ENCODE results near the gene NKAIN2.

Gene NKAIN2

DNA sequence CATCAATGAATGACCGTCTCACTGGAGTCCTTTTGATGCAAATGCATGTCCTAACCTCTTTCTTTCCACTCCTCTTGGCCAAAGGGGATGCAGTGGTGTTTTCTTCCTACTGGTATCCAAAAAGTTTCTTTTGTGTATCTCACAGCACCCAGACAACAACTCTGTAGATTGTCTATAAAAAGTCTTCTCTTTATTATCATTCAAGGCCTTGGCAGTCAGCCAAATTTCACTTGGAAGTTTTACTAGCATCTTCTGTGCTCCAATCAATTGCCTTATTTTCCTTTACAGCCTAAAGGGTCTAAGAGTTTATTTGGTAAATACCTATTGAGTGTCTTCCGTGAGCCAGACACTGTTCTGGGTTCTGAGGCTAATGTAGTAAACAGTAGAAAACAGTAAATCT is 1008.4 kb downstream of the NKAIN2 start:
- Histone ChIP-seq H3K27me3 (no peaks in the 10 kb centered on the region), H4K20me1 (no peaks in the 10 kb centered on the region), H3K9me3 (no peaks in the 10 kb centered on the region), H3K9ac (no peak overlapping the region), H3K4me2 (no peak overlapping the region), H3K36me3 (no peaks in the 10 kb centered on the region), H3K27ac (no peak overlapping the region), H3K4me3 (no peak overlapping the region), H3K4me1 (no peaks in the 10 kb centered on the region)
- TF ChIP-seq Cebpa-rat (IDR thresholded peaks at IDR 0.05): no peak

DNA sequence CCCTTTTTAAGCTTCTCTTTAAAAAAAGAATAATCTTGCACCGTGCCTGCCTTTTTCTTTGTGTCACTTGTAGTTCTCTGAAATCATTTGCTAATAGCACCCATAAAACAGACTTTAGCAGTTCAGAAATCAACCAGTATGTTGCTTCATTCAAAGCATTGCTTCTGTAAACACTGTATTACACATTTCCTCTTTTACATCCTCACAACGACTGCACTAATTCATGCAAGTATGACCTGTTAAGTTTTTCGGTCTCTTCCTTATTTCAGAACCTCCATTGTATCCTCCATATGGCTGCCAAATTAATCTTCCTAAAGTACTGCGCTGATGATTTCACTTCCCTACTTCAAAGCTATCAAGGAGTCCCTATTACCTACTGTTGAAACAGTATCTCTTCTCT is 1015.7 kb downstream of the NKAIN2 start:
- H3K27me3 ChIP-seq: no peaks in the 10 kb centered on the region
- no peaks in the 10 kb centered on the region for H4K20me1 ChIP-seq
- H3K4me2 ChIP-seq: no peak overlapping the region
- no peak overlapping the region for H3K27ac ChIP-seq
- no peaks in the 10 kb centered on the region for H3K4me1 ChIP-seq
- H3K36me3 ChIP-seq: no peaks in the 10 kb centered on the region
- no peaks in the 10 kb centered on the region for H3K9me3 ChIP-seq
- no peak for TF ChIP-seq Cebpa-rat (IDR thresholded peaks at IDR 0.05)
- no peak overlapping the region for H3K4me3 ChIP-seq
- H3K9ac ChIP-seq: no peak overlapping the region

DNA sequence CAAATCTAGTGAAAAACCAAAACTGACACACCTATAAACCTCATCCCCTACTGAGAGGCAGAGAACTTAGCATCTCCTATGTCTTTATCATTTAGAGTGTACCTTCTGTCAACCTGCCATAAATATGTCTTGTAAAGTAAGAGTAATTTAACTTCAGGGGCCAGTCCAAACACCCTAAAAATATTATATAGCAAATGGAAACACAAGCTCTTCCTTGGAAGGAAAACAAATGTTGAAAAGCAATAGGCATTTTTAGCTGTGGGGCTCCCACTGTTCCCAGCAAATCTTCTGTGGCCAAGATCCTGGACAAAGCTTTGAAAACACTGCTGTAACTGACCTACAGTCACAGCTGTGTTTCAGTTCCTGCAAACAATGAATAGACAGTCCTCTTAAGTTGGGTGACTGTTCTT is 1018.5 kb downstream of the NKAIN2 start:
- Histone ChIP-seq H3K9ac (no peak overlapping the region), H3K4me2 (no peak overlapping the region), H3K9me3 (no peaks in the 10 kb centered on the region), H3K27me3 (no peaks in the 10 kb centered on the region), H4K20me1 (no peaks in the 10 kb centered on the region), H3K27ac (no peak overlapping the region), H3K36me3 (no peaks in the 10 kb centered on the region), H3K4me1 (no peaks in the 10 kb centered on the region), H3K4me3 (no peak overlapping the region)
- TF ChIP-seq Cebpa-rat (IDR thresholded peaks at IDR 0.05): no peak

DNA sequence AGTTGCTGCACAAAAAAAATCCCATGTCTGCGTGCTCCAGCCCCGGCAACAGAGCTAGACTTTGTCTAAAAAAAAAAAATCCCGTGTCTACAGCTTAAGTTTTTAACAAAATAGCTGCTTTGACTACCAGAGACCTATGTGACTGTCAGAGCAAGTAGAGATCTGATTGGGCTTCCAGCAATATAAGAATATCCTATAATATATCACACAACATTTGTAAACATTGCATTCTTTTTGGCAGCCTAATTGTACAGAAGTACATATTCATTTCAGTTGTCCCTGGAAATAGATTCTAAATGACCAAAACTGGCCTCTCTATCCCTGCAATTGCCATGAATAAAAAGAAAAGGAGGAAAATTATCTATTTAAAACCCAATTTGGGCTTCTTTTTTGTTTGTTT is 1019.1 kb downstream of the NKAIN2 start:
- no peak overlapping the region for H3K27ac ChIP-seq
- H3K9ac ChIP-seq: no peak overlapping the region
- no peaks in the 10 kb centered on the region for H3K9me3 ChIP-seq
- no peaks in the 10 kb centered on the region for H4K20me1 ChIP-seq
- H3K4me2 ChIP-seq: no peak overlapping the region
- no peak overlapping the region for H3K4me3 ChIP-seq
- no peaks in the 10 kb centered on the region for H3K4me1 ChIP-seq
- no peaks in the 10 kb centered on the region for H3K27me3 ChIP-seq
- H3K36me3 ChIP-seq: no peaks in the 10 kb centered on the region
- no peak for TF ChIP-seq Cebpa-rat (IDR thresholded peaks at IDR 0.05)

DNA sequence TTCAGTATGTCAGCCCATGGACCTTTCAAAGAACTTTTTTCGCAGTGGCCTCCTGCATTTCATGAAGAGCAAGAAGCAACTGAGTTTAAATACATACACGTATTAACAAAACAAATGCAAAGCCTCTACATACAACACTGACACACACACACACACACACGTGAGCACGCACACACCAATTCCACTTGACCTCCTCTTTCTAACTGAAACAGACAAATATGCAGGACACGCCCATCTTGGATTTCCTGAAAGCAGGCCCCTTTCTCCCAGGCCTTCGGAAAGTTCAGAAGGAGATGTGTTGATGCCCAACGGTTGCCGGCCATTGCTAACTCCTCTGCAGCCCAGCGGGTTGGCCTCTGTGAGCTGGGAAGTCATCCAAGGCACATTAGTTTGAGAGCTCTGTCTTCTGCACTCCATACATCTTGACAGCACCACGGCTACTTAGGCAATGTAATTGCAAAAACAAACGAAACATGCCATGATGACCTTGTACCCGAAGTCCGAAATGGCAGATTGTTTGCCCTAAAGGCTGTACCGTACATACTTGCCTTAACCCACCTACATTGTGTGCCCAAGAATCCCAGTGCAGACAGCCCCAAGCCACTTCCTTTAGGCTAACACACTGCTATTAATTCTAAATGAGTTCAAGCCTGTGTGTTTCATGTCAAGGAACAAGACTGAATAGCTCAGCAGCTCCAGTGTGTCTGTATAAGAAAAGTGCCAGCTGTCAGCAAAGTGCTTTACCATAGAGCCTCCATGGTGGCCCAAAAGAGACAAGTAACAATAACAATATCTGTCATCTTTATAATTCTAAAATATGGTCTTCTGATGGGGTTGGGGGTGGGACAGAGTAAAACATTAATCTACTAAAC is 1019.8 kb downstream of the NKAIN2 start:
- no peak for TF ChIP-seq Cebpa-rat (IDR thresholded peaks at IDR 0.05)
- H3K9me3 ChIP-seq: no peaks in the 10 kb centered on the region
- no peaks in the 10 kb centered on the region for H4K20me1 ChIP-seq
- H3K4me1 ChIP-seq: no peaks in the 10 kb centered on the region
- H3K27ac ChIP-seq: no peak overlapping the region
- H3K27me3 ChIP-seq: no peaks in the 10 kb centered on the region
- H3K36me3 ChIP-seq: no peaks in the 10 kb centered on the region
- no peak overlapping the region for H3K4me3 ChIP-seq
- H3K4me2 ChIP-seq: no peak overlapping the region
- H3K9ac ChIP-seq: no peak overlapping the region

DNA sequence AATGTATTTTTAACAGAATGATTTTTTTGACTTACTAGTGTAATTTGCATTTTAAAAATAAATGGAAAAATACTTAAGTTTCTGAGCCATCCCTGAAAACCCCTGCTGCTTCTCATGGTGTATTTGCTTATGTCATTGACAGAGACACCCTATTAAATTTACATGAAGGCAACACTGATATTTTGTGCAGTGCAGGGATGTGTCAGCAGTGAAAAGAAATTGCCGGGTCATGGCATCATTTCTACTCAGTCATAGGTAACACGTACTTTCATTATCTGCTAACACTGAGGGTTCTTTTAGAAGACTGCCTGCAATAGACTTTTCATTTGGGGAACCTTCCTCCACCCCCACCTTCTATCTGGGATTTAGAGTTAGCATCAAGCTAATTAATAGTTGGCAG is 1021.9 kb downstream of the NKAIN2 start:
- TF ChIP-seq Cebpa-rat (IDR thresholded peaks at IDR 0.05): no peak

DNA sequence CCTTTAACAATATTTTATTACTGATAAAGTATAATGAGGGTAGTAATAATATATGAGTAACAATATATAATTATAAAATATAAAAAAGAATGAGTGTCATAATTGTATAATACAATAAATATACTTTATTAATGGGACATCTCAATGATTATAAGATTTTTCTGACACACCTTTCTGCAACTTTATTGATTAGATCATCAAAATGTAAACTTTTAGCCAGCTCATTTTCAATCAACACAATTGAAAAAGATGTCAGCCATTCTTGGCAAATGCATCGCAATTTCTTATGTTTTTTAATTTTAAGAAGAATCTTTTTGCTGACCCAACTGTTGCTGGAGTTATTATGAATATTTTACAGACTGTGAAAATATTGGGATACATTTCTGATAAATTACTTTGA is 1026.2 kb downstream of the NKAIN2 start:
- no peaks in the 10 kb centered on the region for H3K27me3 ChIP-seq
- H4K20me1 ChIP-seq: no peaks in the 10 kb centered on the region
- TF ChIP-seq Cebpa-rat (IDR thresholded peaks at IDR 0.05): no peak
- no peak overlapping the region for H3K4me3 ChIP-seq
- H3K4me2 ChIP-seq: no peak overlapping the region
- no peaks in the 10 kb centered on the region for H3K9me3 ChIP-seq
- no peak overlapping the region for H3K9ac ChIP-seq
- no peaks in the 10 kb centered on the region for H3K4me1 ChIP-seq
- H3K27ac ChIP-seq: no peak overlapping the region
- H3K36me3 ChIP-seq: no peaks in the 10 kb centered on the region

More for the DNA sequence above, 1021.9 kb downstream of the NKAIN2 start:
- H3K4me1 ChIP-seq: no peaks in the 10 kb centered on the region
- H3K36me3 ChIP-seq: no peaks in the 10 kb centered on the region
- H3K4me2 ChIP-seq: no peak overlapping the region
- H3K4me3 ChIP-seq: no peak overlapping the region
- H4K20me1 ChIP-seq: no peaks in the 10 kb centered on the region
- H3K9ac ChIP-seq: no peak overlapping the region
- no peak overlapping the region for H3K27ac ChIP-seq
- H3K9me3 ChIP-seq: no peaks in the 10 kb centered on the region
- no peaks in the 10 kb centered on the region for H3K27me3 ChIP-seq

DNA sequence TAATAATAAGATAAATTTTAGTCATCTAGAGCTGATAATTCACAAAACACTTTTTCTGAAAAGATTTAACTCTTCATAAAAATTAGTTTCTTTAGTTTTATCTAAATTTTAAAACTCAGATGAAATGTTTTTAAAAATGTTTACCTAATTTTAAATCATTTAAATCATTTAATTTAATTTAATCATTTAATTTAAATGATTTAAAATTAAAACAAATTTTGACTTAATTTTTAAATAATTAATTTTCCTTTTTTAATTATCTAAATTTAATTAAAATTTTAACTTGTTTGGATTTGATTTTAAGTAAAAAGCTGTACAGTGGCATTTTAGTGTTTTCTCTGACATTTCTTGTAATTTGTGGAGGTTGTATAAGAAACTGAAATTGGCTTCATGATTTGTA is 1026.8 kb downstream of the NKAIN2 start:
- H3K4me1 ChIP-seq: no peaks in the 10 kb centered on the region
- H3K27ac ChIP-seq: no peak overlapping the region
- no peak overlapping the region for H3K9ac ChIP-seq
- H3K36me3 ChIP-seq: no peaks in the 10 kb centered on the region
- no peaks in the 10 kb centered on the region for H3K27me3 ChIP-seq
- no peak overlapping the region for H3K4me2 ChIP-seq
- TF ChIP-seq Cebpa-rat (IDR thresholded peaks at IDR 0.05): no peak
- no peak overlapping the region for H3K4me3 ChIP-seq
- no peaks in the 10 kb centered on the region for H3K9me3 ChIP-seq
- no peaks in the 10 kb centered on the region for H4K20me1 ChIP-seq

DNA sequence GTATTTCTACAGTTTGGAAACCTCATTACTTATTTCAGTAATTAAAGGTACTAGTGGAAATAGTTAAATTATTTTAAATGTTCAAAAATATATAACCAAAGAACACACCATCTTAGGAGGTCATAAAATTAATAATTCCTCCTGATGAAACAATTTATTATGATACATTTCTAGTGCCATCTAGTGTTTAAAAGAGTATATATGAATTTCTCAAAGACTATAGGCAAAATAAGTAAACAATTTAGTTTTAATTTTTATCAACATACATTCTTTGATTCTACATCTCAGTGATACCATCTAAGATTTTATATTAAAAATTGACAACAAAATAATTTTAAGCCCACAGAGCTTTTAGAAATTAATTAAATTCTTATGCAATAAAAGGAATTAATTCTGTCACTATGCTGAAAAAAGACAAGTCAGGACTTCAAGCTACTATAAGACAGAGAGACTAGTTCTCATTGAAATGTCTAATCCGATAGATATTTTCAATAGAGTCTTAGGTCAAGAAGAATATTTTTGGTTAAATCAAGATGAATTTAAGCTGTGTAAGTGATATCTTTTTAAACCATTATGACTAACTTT is 1050.8 kb downstream of the NKAIN2 start:
- TF ChIP-seq Cebpa-rat (IDR thresholded peaks at IDR 0.05): no peak
- Histone ChIP-seq H3K4me3 (no peak overlapping the region), H3K9me3 (no peaks in the 10 kb centered on the region), H3K27me3 (no peaks in the 10 kb centered on the region), H3K9ac (no peak overlapping the region), H3K27ac (no peak overlapping the region), H3K4me1 (no peaks in the 10 kb centered on the region), H3K36me3 (no peaks in the 10 kb centered on the region), H4K20me1 (no peaks in the 10 kb centered on the region), H3K4me2 (no peak overlapping the region)

DNA sequence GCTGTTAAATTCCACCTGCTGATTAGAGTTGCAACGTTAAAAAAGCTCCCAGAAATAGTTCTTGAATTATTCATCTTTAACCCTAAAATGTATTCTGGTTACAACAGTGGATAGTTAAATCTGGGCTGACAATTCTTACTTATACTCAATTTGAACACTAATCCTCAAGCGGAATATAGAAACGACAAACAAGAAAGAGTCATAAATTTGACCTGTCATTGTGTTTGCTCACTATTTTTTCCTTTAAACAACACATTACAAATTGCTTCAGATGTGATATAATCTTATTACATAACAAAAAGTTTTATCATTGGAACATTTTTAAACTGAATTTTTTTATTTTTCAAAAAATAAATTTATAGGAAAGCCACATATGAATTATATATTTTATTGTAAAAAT is 1054.1 kb downstream of the NKAIN2 start:
- Histone ChIP-seq H3K36me3 (no peaks in the 10 kb centered on the region), H3K27me3 (no peaks in the 10 kb centered on the region), H3K4me2 (no peak overlapping the region), H3K4me3 (no peak overlapping the region), H4K20me1 (no peaks in the 10 kb centered on the region), H3K4me1 (no peaks in the 10 kb centered on the region), H3K9me3 (peaks cover 10% of the 10 kb centered on the region; the same call in 1 of the 2 replicates), H3K27ac (no peak overlapping the region), H3K9ac (no peak overlapping the region)
- no peak for TF ChIP-seq Cebpa-rat (IDR thresholded peaks at IDR 0.05)
